GM23248 (cell line): ENCODE measurements around the gene MAML3. TPM values are rescaled to one million over a fixed set of nuclear protein-coding genes. Genes with fewer than 3 reads are reported as not detected.
"Not testable (repeated sequence)": the region's sequence is repeated elsewhere in the genome, so short reads cannot be mapped to it uniquely, and the experiment has no call there.

Source experiments
- DNase-seq: peaks from one replicate; pipeline ENCODE4 v3.0.0-alpha.2; 2015
- H2AFZ ChIP-seq: fragments of 200-600 bp; sonication (generic); 2 replicates; pipeline ENCODE4 v1.6.1; 2016; ENCODE audit warnings: antibody characterized with exemption
- H3F3A ChIP-seq: fragments of 200-600 bp; sonication (generic); 2 replicates; pipeline ENCODE4 v1.6.1; 2016; ENCODE audit warnings: mild to moderate bottlenecking, antibody characterized with exemption, mixed run types; ENCODE audit not compliant: insufficient read depth
- H3K27ac ChIP-seq: fragments of 200-600 bp; sonication (generic); 2 replicates; pipeline ENCODE4 v1.5.1; 2016; ENCODE audit warnings: mild to moderate bottlenecking
- H3K27me3 ChIP-seq: fragments of 200-600 bp; sonication (generic); replicated peaks from 2 replicates; pipeline ENCODE4 v1.6.1; 2016; ENCODE audit warnings: mild to moderate bottlenecking; ENCODE audit not compliant: insufficient read depth
- H3K36me3 ChIP-seq: fragments of 200-600 bp; sonication (generic); 2 replicates; pipeline ENCODE4 v1.6.1; 2016; ENCODE audit warnings: low read depth, mild to moderate bottlenecking
- H3K4me1 ChIP-seq: fragments of 200-600 bp; sonication (generic); 2 replicates; pipeline ENCODE4 v1.6.1; 2016; ENCODE audit warnings: mild to moderate bottlenecking; ENCODE audit not compliant: insufficient read depth
- H3K4me2 ChIP-seq: fragments of 200-600 bp; sonication (generic); one replicate; pipeline ENCODE4 v1.6.1; 2016; ENCODE audit warnings: mild to moderate bottlenecking; ENCODE audit not compliant: unreplicated experiment
- H3K4me3 ChIP-seq: fragments of 200-600 bp; sonication (generic); 2 replicates; pipeline ENCODE4 v1.5.1; 2016; ENCODE audit warnings: mild to moderate bottlenecking
- H3K79me2 ChIP-seq: fragments of 200-600 bp; sonication (generic); 2 replicates; pipeline ENCODE4 v1.6.1; 2016; ENCODE audit warnings: mild to moderate bottlenecking; ENCODE audit not compliant: insufficient read depth
- H3K9ac ChIP-seq: fragments of 200-600 bp; sonication (generic); 2 replicates; pipeline ENCODE4 v1.6.1; 2016; ENCODE audit warnings: mild to moderate bottlenecking
- H3K9me2 ChIP-seq: fragments of 200-600 bp; sonication (generic); 2 replicates; pipeline ENCODE4 v1.6.1; 2016; ENCODE audit warnings: mixed run types, mild to moderate bottlenecking, moderate library complexity; ENCODE audit not compliant: insufficient read depth
- H3K9me3 ChIP-seq: fragments of 200-600 bp; sonication (generic); one replicate; pipeline ENCODE4 v1.6.1; 2017; ENCODE audit warnings: low read depth
- H4K20me1 ChIP-seq: fragments of 200-600 bp; sonication (generic); 2 replicates; pipeline ENCODE4 v1.6.0; 2016; ENCODE audit not compliant: insufficient read depth
- EZH2 ChIP-seq: fragments of 200-600 bp; sonication (generic); IDR thresholded peaks from 2 replicates; pipeline ENCODE4 v1.6.1; 2018; ENCODE audit warnings: antibody characterized with exemption, mild to moderate bottlenecking; ENCODE audit not compliant: insufficient read depth, poor library complexity, severe bottlenecking
- EZH2phosphoT487 ChIP-seq: fragments of 200-600 bp; sonication (generic); IDR thresholded peaks from 2 replicates; pipeline ENCODE4 v1.6.1; 2018; ENCODE audit warnings: antibody characterized with exemption, moderate library complexity, mild to moderate bottlenecking, low read depth; ENCODE audit not compliant: insufficient read depth
- WGBS, 2 experiments: methylation state at CpG; one replicate each; pipeline ENCODE4 v1.1.6; 2015 to 2017; ENCODE audit warnings: low lambda C conversion rate in 2 of 2, low coverage in 1 of 2; ENCODE audit errors: missing lambda C conversion rate in 2 of 2; 5-methylcytosine and 5-hydroxymethylcytosine counted together
- in situ Hi-C: fragments of 300-500 bp; cut with MboI; formaldehyde crosslinking; loops from 2 replicates; pipeline ENCODE4 v1.15.0; 2020
- polyA plus RNA-seq: library from polyadenylated mRNA; unstranded; fragments of >200 nt; fragmentation: Nextera tagmentation; extraction: Ambion mirVana; gene quantifications from 2 replicates; pipeline ENCODE4 v1.2.1, GENCODE V29; 2016
- total RNA-seq: library from RNA; depleted of rRNA; stranded (reverse); fragments of >200 nt; shearing (Covaris generic); gene quantifications from 2 replicates; pipeline ENCODE4 v1.2.3, GENCODE V29; 2014

MAML3 gene
- total and polyA plus RNA-seq, 2 experiments from 2014 or later: 0.96 to 1.5 TPM

- H2AFZ ChIP-seq: no peak overlapping the region
- peaks cover 16% of the 10 kb centered on the region for H3F3A ChIP-seq
- no peaks in the 10 kb centered on the region for H3K9me2 ChIP-seq
- 52 to 55% methylated on average over 5 of the region's 5 CpGs for WGBS, 2 experiments
- H3K4me3 ChIP-seq: no peak overlapping the region
- H3K9ac ChIP-seq: no peak overlapping the region
- H3K36me3 ChIP-seq: no peaks in the 10 kb centered on the region
- peak overlapping the region; percentile 5 for H3K4me2 ChIP-seq
- no peaks in the 10 kb centered on the region for H4K20me1 ChIP-seq
- no peaks in the 10 kb centered on the region for H3K9me3 ChIP-seq
- peak; percentile 51 for DNase-seq
- peaks cover 27% of the 10 kb centered on the region for H3K4me1 ChIP-seq
- H3K27me3 ChIP-seq: no peaks in the 10 kb centered on the region
- TF ChIP-seq EZH2: no peak
- TF ChIP-seq EZH2phosphoT487: no peak
- no peak overlapping the region for H3K27ac ChIP-seq
- in situ Hi-C loops: no loop called here
- H3K79me2 ChIP-seq: no peaks in the 10 kb centered on the region
These were observed 203.4 kb downstream of the MAML3 start for GRCh38 chr4:139950568-139950967.

GRCh38 chr4:139944916-139945315 is 209.1 kb downstream of the MAML3 start:
- H3K9ac ChIP-seq, H3F3A ChIP-seq, DNase-seq, H3K27me3 ChIP-seq, H3K4me2 ChIP-seq, H3K9me2 ChIP-seq, H3K4me3 ChIP-seq, H3K36me3 ChIP-seq, H3K27ac ChIP-seq, in situ Hi-C loops, H3K9me3 ChIP-seq, H3K79me2 ChIP-seq, H4K20me1 ChIP-seq, H2AFZ ChIP-seq: not testable (repeated sequence)
- H3K4me1 ChIP-seq: peaks cover 15% of the 10 kb centered on the region
- 86 to 92% methylated on average over 2 of the region's 2 CpGs for WGBS, 2 experiments

- no peaks in the 10 kb centered on the region for H4K20me1 ChIP-seq
- H3K36me3 ChIP-seq: no peaks in the 10 kb centered on the region
- 17 to 22% methylated on average over 2 of the region's 2 CpGs for WGBS, 2 experiments
- H3K4me1 ChIP-seq: peaks cover 15% of the 10 kb centered on the region
- no peak for TF ChIP-seq EZH2
- TF ChIP-seq EZH2phosphoT487: no peak
- H3K27me3 ChIP-seq: no peaks in the 10 kb centered on the region
- H3K9me2 ChIP-seq: no peaks in the 10 kb centered on the region
- H2AFZ ChIP-seq: no peak overlapping the region
- H3K9me3 ChIP-seq: no peaks in the 10 kb centered on the region
- H3K4me2 ChIP-seq: no peak overlapping the region
- no peak overlapping the region for H3K9ac ChIP-seq
- no peak overlapping the region for H3K4me3 ChIP-seq
- H3K79me2 ChIP-seq: no peaks in the 10 kb centered on the region
- no peak overlapping the region for H3K27ac ChIP-seq
- in situ Hi-C loops: no loop called here
- peaks cover 10% of the 10 kb centered on the region; the same call in 1 of the 2 replicates for H3F3A ChIP-seq
- DNase-seq: no peak
These were observed 210.7 kb downstream of the MAML3 start for GRCh38 chr4:139943277-139943676.

GRCh38 chr4:139942241-139942640 is 211.7 kb downstream of the MAML3 start:
- Histone ChIP-seq H3K9ac (no peak overlapping the region), H3K79me2 (no peaks in the 10 kb centered on the region), H3K4me3 (no peak overlapping the region), H3K27ac (no peak overlapping the region), H4K20me1 (no peaks in the 10 kb centered on the region), H2AFZ (no peak overlapping the region), H3K36me3 (no peaks in the 10 kb centered on the region), H3K4me1 (peaks cover 12% of the 10 kb centered on the region), H3F3A (peaks cover 10% of the 10 kb centered on the region; the same call in 1 of the 2 replicates), H3K4me2 (no peak overlapping the region), H3K9me3 (no peaks in the 10 kb centered on the region), H3K27me3 (no peaks in the 10 kb centered on the region), H3K9me2 (no peaks in the 10 kb centered on the region)
- 67 to 74% methylated on average over 3 of the region's 3 CpGs for WGBS, 2 experiments
- TF ChIP-seq EZH2 (no peak), EZH2phosphoT487 (no peak)
- no peak for DNase-seq
- in situ Hi-C loops: no loop called here

- Histone ChIP-seq H3K4me3 (no peak overlapping the region), H3K9me2 (no peaks in the 10 kb centered on the region), H3F3A (no peaks in the 10 kb centered on the region), H3K79me2 (no peaks in the 10 kb centered on the region), H2AFZ (no peak overlapping the region), H3K36me3 (no peaks in the 10 kb centered on the region), H3K9ac (no peak overlapping the region), H3K9me3 (no peaks in the 10 kb centered on the region), H3K4me2 (no peak overlapping the region), H3K4me1 (no peaks in the 10 kb centered on the region), H4K20me1 (no peaks in the 10 kb centered on the region), H3K27me3 (no peaks in the 10 kb centered on the region), H3K27ac (no peak overlapping the region)
- 88 to 90% methylated on average over 2 of the region's 2 CpGs for WGBS, 2 experiments
- no peak for TF ChIP-seq EZH2
- TF ChIP-seq EZH2phosphoT487: no peak
- in situ Hi-C loops: no loop called here
- no peak for DNase-seq
These were observed 213.4 kb downstream of the MAML3 start for GRCh38 chr4:139940600-139940999.
